GM18502 (cell line): ENCODE results near the gene ACOT12.
"Not testable (repeated sequence)": the region's sequence is repeated elsewhere in the genome, so short reads cannot be mapped to it uniquely, and the experiment has no call there.

Source experiments
- ATAC-seq: cut with Tn5 transposase; IDR thresholded peaks from one replicate; pipeline ENCODE4 v1.9.1; 2021; ENCODE audit warnings: mild to moderate bottlenecking; ENCODE audit not compliant: unreplicated experiment, poor library complexity

Gene ACOT12

GRCh38 chr5:81393783-81394718 is at the start of gene ACOT12:
Gene ACOT12 (minus strand): TSS chr5:81394134. CDS start chr5:81394114, 20 bp downstream.
- ATAC-seq = no peak

- no peak for ATAC-seq
Measured at GRCh38 chr5:81435023-81435422, 41.1 kb upstream of the ACOT12 start.

- ATAC-seq = no peak
Measured at GRCh38 chr5:81429985-81430384, 36.1 kb upstream of the ACOT12 start.

- ATAC-seq = no peak
Measured at GRCh38 chr5:81429363-81429762, 35.4 kb upstream of the ACOT12 start.

GRCh38 chr5:81428861-81429260 is 34.9 kb upstream of the ACOT12 start:
- ATAC-seq = no peak

- ATAC-seq = no peak
Measured at GRCh38 chr5:81428446-81428845, 34.5 kb upstream of the ACOT12 start.

GRCh38 chr5:81427566-81427965 is 33.6 kb upstream of the ACOT12 start:
- no peak for ATAC-seq

GRCh38 chr5:81426359-81427030 is 32.6 kb upstream of the ACOT12 start:
- no peak for ATAC-seq

- no peak for ATAC-seq
Measured at GRCh38 chr5:81425569-81425968, 31.6 kb upstream of the ACOT12 start.

GRCh38 chr5:81424728-81425127 is 30.8 kb upstream of the ACOT12 start:
- ATAC-seq = no peak

GRCh38 chr5:81422671-81423070 is 28.7 kb upstream of the ACOT12 start:
- no peak for ATAC-seq

GRCh38 chr5:81420039-81420667 is 26.2 kb upstream of the ACOT12 start:
- no peak for ATAC-seq

GRCh38 chr5:81418606-81419005 is 24.7 kb upstream of the ACOT12 start:
- no peak for ATAC-seq

- no peak for ATAC-seq
Measured at GRCh38 chr5:81417052-81417451, 23.1 kb upstream of the ACOT12 start.

GRCh38 chr5:81409896-81410295 is 16.0 kb upstream of the ACOT12 start:
- no peak for ATAC-seq

GRCh38 chr5:81409361-81409760 is 15.4 kb upstream of the ACOT12 start:
- no peak for ATAC-seq

- ATAC-seq = no peak
Measured at GRCh38 chr5:81408496-81408895, 14.6 kb upstream of the ACOT12 start.

GRCh38 chr5:81407811-81408210 is 13.9 kb upstream of the ACOT12 start:
- ATAC-seq = not testable (repeated sequence)

GRCh38 chr5:81405126-81405891 is 11.4 kb upstream of the ACOT12 start:
- no peak for ATAC-seq

- ATAC-seq = no peak
Measured at GRCh38 chr5:81402192-81402930, 8.4 kb upstream of the ACOT12 start.
